Measurements from ENCODE around the gene C4A.

GRCh38 chr6:31966997-31967925, 14.6 kb upstream of the C4A start:
- TF ChIP-seq CTCF (conservative IDR thresholded peaks at IDR 0.05; ENCODE audit: low read length): no peak
- no peak for TF ChIP-seq EZH2phosphoT487 (IDR thresholded peaks at IDR 0.05; ENCODE audit: borderline replicate concordance, low read depth, low read length)
